ENCODE measurements around the gene KCNC1. TPM values are rescaled to one million over a fixed set of nuclear protein-coding genes. Genes with fewer than 3 reads are reported as not detected.

The KCNC1 gene
- total and polyA plus RNA-seq, 3 donors from 2014 or later, result 3.3 to 5.8 (median 5.2) TPM

DNA sequence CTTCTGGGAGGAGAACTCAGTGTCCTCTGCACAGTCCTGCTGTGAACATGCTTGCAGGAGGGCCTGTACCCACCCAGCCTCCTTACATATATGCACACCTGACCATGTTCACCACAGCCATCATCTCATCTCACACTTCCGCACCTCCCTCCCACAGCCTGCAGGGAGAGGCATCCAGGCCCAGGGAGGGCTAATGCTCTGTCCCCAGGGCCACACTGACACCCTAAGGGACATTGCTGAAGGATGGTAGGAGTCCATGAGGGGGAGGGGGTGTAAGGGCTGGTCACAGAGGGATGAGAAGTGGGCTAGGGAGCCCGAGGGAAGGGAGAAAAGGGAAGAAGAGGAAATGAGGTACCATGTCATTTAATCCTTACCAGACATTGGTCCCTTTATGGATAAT lies 4.4 kb upstream of the KCNC1 start:
- Histone ChIP-seq H3K4me1 (peaks cover 3% of the 10 kb centered on the region), H3K27ac (no peak overlapping the region), H3K36me3 (ENCODE audit: low read depth, missing control alignments) (no peaks in the 10 kb centered on the region), H3K4me3 (no peak overlapping the region), H3K9me3 (no peaks in the 10 kb centered on the region), H3K27me3 (no peaks in the 10 kb centered on the region)
- DNase-seq, result no peak
- intact Hi-C loops (cut with DNase I; ENCODE audit: low total_unique reads), result loop anchor here (10.0 kb wide), 1 partner anchor 245 kb away; no protein-coding TSS in a partner anchor
- no peak for TF ChIP-seq POLR2A (IDR thresholded peaks at IDR 0.05)
- TF ChIP-seq CTCF (IDR thresholded peaks at IDR 0.05), result no peak
- 56 to 57% methylated on average over 1 to 2 of the region's 2 CpGs for WGBS, 2 donors

DNA sequence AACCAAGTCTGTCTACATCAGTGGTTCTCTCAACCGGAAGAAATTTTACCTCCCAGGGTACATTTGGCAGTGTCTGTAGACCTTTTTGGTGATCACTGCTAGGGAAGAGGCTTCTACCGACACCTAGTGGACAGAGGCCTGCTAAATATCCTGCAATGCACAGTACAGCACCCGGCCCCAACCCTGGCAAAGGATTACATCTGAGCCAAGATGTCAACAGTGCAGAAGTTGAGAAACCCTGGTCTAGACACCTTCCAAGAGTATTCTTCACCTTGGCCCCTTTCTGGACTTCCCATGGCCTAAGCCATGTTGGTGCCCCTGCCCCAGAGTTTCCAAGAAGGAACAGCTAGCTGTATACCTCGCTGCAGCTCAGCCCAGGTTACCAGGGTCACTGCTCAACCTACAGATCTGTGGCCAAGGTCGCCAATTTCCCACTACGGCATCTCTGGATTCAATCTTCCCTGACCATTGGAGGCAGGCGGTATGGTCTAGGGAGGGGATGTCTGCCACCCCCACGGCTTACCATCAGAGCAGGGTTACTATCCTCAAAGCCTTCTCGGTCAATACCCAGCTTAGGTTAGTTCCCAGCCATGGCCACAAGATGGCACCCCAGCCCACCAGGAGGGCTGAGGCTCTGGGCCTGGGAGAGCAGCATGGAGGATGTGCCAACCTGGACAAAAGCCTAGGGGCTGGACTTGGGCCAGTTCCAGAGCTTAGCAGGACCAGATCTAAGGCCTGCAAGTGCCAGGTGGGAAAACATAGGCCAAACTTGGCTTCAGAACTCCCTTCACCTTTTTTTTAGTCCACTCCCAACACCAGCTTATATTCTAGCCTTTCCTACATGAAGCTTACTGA lies 3.7 kb upstream of the KCNC1 start:
- WGBS, 2 donors, result 27 to 28% methylated on average over 8 to 9 of the region's 9 CpGs
- Histone ChIP-seq H3K36me3 (ENCODE audit: low read depth, missing control alignments) (no peaks in the 10 kb centered on the region), H3K27me3 (no peaks in the 10 kb centered on the region), H3K4me1 (peaks cover 3% of the 10 kb centered on the region), H3K27ac (no peak overlapping the region), H3K9me3 (no peaks in the 10 kb centered on the region), H3K4me3 (no peak overlapping the region)
- TF ChIP-seq POLR2A (IDR thresholded peaks at IDR 0.05) (no peak), CTCF (IDR thresholded peaks at IDR 0.05) (peak; percentile 58 to 76 (median 69))
- intact Hi-C loops (cut with DNase I; ENCODE audit: low total_unique reads), result loop anchor here (10.0 kb wide), 1 partner anchor 244 kb away; no protein-coding TSS in a partner anchor
- peak; percentile 86 for DNase-seq

DNA sequence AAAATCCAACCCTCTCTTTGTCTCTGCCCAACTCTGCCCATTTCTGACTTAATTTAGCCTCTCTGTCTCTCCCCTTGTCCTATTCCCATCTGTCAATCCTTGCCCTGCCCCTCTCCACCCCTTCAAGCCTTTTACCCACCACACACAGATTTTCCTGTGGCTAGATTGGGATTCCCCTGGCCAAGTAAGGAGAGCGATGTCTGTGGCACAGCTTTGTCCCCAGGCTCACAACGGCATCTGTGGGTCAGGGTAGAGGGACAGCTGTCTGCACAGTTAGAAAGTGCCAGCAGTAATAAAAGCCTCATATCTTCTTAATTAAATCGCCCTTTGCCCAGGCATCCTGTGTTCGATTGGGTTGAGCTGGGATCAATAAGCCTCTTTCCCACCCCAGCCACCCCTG lies 1.3 kb upstream of the KCNC1 start:
- peaks cover 3% of the 10 kb centered on the region for H3K4me1 ChIP-seq
- no peak overlapping the region for H3K27ac ChIP-seq
- no peak overlapping the region for H3K4me3 ChIP-seq
- no peak for TF ChIP-seq POLR2A (IDR thresholded peaks at IDR 0.05)
- no peak for TF ChIP-seq CTCF (IDR thresholded peaks at IDR 0.05)
- no peak for DNase-seq
- intact Hi-C loops (cut with DNase I; ENCODE audit: low total_unique reads), result loop anchor here (10.0 kb wide), 1 partner anchor 242 kb away; no protein-coding TSS in a partner anchor
- H3K9me3 ChIP-seq, result no peaks in the 10 kb centered on the region
- no peaks in the 10 kb centered on the region for H3K27me3 ChIP-seq
- no peaks in the 10 kb centered on the region for H3K36me3 ChIP-seq (ENCODE audit: low read depth, missing control alignments)
- WGBS, 2 donors, result 79 to 87% methylated on average over 4 of the region's 4 CpGs

DNA sequence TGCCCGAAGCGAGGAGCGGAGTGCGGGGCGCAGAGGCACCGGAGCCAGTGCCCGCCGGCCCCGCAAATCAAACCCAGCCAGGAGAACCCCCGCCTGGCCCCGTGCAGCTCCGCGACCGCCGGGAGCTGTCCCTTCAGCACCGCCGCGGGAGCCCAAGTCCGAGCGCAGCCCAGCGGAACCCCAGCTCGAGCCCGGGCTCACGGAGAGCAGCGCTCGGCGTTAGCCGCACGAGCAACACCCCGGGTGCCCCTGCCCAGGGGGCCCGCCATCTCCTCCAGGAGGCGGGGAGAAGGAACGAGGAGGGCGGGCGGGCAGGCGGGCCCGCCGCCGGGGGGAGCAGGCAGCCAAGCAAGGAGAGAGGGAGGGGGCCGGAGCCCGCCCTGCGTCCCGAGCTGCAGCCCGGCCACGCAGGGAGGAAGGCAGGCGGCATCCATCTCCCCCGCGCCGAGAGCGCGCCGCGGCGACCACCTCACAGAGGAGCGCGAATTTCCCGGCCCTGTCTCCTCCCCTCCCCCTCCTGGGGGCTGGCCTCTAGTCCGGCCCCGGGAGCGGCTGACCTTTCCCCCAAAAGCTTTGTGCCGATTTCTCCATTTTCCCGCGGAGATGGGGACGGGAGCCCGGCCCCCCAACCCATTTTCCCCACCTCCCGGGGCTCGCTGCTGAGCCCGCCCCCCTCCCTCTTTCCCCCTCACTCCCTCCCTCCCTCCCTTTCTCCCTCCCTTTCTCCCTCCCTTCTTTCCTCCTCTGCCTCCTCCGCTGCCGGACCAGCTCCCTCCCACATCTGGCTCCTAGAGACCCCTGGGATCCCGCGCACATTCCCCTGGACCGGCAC lies 621 bp downstream of the KCNC1 start:
- Histone ChIP-seq H3K9me3 (no peaks in the 10 kb centered on the region), H3K4me1 (peaks cover 3% of the 10 kb centered on the region), H3K27ac (no peak overlapping the region), H3K27me3 (no peaks in the 10 kb centered on the region), H3K36me3 (ENCODE audit: low read depth, missing control alignments) (no peaks in the 10 kb centered on the region), H3K4me3 (peak overlapping the region; percentile 48 to 50)
- DNase-seq, result peak; percentile 70
- intact Hi-C loops (cut with DNase I; ENCODE audit: low total_unique reads), result loop anchor here (10.0 kb wide), 1 partner anchor 240 kb away; no protein-coding TSS in a partner anchor
- no peak for TF ChIP-seq POLR2A (IDR thresholded peaks at IDR 0.05)
- TF ChIP-seq CTCF (IDR thresholded peaks at IDR 0.05), result no peak
- 0 to 1% methylated on average over 4 to 29 of the region's 73 CpGs for WGBS, 2 donors
